Measurements from ENCODE around the gene KRABD2.
"Not testable (repeated sequence)": the region's sequence is repeated elsewhere in the genome, so short reads cannot be mapped to it uniquely, and the experiment has no call there.

KRABD2 gene

DNA sequence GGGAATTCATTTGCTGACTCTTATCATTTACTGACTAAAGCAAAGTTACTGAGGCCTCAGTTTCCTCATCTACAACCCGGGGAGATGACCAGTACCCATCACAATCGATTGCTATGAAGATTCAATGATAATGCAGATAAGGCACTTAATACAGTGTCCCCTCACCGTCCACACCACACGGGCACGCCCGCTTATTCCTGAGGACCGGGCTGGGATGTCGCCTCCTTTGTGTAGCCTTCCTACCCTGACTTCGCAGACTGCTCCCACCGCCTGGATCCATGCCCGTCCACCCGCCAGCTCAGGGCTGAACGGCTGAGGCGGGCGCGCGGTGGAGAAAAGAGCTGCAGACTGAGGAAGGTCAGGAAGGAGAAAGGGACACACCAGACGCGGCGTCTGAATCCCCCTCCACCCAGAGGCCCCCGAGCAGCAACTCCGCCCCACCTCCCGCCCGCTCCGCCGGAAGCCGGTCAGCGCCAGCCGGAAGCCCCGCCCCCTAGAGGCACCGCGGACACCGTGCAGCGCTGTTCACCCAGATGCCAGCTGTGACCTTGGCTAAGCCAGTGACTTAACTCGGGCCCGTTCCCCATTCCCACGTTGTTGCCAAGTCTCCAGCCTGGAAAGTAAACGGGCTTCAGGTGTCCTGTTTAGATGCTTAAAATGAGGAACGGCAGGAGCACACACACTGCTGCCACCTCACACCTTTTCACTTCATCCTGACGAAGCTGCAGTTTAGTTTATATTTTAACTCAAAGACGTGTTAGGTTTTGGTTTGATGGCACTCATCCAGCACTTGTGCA lies at the start of gene KRABD2:
Gene KRABD2 (minus strand): TSS at position 434 of the 797 bp plus-strand sequence.
- DNase-seq (ENCODE audit: low read depth): peak; percentile 40

DNA sequence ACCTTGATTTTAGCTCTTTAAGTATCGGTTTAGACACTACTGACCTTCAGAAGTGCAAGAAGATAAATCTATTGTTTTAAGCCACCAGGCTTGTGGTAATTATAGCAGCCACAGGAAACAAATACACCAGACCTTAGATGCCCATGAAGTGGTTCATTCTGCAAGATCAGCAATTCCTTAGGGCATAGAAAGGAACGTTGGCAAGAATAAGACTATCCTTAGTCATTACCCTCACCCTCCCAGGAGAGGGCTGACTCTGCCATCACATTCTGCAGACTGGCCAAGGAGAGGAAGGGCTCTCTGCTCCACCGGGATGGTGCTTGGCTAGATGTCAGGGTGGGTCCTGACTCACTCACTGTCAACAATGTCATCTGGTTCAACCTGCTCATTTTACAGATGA lies 45.1 kb upstream of the KRABD2 start:
- no peak for DNase-seq (ENCODE audit: low read depth)

DNA sequence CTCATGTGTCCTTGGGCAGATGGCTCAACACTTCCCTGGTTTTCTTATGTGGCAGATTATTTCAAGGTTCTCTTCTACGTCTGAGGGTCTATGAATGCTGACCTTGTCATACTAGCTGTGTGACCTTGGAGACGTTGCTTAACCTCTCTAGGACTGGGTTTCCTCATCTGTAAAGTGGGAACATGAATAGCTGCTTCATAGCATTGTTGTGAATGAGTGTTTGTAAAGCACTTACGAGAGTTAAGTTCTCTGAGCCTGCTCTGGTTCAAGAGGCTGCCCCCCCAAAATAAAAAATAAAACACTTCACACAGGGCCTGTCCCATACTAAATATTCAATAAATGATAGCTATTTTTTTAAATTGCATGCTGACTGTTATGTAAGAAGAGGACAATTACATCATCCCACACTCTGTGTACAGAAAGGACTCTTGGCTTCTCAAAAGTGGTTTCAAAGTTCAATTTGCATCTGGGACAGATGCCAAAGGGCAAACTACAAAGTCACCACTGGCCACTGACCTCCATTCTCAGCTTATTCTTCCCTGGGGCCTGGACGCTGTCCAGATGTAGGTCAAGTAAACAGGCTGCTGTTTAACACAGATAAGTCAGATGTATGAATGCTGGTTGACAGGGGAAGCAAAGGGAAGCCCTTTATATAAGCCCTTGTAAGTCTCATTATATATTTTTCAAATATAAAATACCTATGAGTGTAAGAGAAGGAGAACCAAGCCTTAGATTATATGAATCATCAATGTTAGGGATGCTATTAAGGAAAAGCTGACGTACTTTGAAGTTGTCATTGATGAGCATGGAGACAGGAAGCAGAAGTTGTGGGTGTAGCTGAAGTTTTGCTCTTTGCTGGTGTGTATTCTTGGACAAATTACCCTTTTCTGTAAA lies 43.8 kb upstream of the KRABD2 start:
- DNase-seq (ENCODE audit: low read depth): no peak

DNA sequence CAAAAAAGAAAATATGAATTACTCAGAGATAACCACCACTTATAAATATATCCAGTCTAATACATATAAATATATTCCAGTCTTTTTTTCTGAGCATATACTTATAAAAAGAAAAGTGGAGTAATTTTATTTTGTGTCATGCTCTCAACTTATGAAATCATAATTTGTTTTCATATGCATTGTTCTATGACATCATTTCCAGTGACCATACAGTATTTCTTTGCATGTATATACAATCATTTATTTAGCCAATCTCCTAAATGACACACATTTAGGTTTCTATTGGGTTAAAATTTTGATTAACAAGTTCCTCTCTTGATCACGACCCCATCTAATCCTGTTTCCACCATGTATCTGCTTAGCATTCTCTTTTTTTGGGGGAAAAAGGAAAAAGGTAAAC lies 42.8 kb upstream of the KRABD2 start:
- no peak for DNase-seq (ENCODE audit: low read depth)

DNA sequence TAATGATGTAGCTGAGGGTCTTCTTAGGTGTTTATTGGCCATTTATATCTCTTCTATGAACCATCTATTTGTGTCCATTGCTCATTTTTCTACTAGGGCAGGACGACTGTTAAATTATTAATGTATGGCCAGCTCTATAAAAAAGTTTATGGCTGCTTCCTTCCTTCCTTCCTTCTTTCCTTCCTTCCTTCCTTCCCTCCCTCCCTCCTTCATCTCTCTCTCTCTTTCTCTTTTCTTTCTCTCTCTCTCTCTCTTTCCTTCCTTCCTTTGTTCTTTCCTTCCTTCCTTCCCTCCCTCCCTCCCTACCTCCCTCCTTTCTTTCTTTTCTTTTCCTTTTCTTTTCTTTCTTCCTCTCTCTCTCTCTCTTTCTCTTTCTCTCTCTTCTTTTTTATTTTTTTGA lies 42.0 kb upstream of the KRABD2 start:
- no peak for DNase-seq (ENCODE audit: low read depth)

DNA sequence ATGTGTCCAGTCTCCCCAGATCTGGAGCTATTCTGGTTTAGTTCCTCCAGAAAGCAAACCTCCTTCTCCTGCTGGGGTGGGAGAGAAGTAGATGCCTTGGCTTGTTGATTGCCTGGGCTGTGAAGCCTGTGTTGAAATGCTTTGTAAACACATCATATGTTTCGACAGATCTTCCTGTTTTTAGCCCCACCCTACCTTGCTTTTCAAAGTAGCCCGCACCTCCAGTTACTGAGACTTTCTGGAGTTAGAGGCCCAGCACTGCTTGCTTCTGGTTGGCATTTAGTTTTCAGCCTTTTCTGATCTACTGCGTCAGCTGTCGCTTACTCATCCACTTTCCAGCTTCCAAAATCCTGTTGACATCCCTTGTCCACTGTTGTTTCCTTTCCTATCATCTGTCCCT lies 41.3 kb upstream of the KRABD2 start:
- DNase-seq (ENCODE audit: low read depth): no peak

DNA sequence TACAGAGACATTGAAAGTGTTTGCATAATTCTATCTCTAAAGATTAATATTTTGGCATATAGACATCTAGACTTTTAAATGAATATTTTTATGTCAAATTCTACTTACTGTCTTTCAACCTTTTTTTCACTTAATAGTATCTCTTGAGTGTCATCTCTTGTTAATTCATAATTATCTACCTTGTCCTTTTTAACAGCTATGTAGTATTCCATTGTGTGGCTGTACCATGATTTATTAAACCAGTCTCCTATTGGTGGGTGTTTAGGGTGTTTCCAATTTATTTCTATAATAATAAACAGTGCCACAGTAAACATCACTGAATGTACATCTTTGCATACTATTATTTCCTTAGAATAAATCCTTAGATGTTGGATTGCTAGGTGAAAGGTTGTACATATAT lies 37.4 kb upstream of the KRABD2 start:
- DNase-seq (ENCODE audit: low read depth): no peak

DNA sequence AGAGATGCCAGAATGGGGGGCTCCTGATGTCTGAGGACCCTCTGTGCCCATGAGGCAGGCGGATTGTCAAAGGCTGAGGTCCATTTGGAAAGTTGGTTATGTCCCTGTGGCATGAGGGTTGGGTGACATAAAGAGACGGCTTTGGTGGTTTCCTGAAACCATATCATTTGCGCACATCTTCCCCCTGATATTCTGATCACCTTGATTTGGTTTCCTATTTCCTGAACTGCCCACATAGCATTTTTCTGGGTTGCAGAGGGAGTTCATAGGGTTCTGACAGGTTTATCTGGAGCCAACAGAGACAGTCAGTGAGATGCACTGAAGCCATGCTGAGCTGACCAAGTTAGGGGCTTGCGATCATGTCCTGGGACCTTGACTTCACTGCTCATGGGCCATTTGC lies 36.8 kb upstream of the KRABD2 start:
- no peak for DNase-seq (ENCODE audit: low read depth)

DNA sequence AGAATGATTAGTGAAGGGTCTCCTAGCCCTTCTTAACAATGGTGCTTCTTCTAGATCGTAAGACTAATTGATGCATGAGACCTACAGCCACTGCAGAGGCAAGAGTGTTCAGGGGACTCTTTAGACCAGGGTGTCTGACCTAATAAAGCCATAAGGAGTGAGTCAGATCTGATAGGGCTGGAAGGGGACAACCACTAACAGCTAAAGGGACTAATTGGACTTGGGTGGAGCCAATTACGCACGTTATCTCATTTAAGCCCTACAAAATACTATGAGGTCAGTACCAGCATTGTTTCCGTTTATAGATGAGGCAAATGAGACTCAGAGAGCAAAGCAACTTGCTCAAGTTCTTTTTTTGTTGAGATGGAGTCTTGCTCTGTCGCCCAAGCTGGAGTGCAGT lies 35.6 kb upstream of the KRABD2 start:
- DNase-seq (ENCODE audit: low read depth): no peak

DNA sequence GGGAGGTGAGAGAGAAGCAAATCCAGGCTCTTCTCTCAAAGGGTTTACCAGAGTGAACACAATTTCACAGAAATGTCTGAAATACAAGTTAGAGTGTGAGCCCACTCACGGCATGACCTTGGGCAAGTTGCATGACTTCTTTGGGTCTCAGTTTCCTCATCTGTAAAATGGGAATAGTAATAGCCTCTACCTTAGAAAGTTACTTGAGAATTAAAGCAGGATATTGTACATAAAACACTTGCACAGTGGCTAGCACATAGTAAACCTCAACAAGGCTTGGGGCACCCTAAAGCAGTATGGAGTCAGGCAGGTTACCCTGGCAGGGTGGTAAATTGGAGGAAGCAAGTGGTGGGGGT lies 34.4 kb upstream of the KRABD2 start:
- DNase-seq (ENCODE audit: low read depth): no peak

DNA sequence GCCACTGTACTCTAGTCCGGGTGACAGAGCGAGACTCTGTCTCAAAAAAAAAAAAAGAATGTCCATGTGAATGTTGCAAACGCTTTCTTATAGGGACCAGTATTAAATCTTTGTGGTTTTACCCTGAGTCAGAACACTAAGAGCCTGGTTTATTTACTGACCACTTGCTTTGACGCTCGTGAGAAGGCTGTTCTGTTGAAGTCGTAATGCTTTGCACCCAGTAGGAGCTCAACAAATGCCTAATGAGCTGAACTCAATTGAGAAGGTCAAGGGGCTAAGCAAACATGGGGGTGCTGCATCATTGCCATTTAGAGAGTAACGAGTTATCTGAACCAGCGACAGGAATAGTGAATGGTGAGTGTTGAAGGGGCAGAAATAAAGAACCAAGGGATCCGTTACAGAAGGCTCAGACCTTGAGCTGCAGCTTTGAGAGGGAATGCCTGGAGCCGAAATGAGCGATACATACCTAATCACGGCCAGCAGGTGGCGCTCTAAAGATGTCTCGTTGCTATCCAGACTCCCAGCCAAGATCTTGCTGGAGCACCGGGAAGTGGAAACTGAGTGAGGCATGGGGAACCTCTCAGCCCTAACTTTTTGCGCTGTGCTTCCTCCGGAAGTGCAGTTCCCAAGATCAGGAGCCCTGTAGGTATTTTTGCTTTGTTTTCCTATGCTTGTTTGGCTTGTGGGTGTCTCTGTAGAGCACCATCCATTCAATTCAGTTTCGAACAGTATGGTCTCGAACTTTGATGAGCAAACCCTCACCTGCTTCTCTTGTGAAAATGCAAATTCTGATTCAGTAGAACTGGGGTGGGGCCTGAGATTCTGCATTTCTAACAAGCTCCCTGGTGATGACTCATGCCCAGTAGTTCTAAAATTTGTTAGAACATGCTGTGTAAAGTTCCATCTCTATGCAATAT lies 33.7 kb upstream of the KRABD2 start:
- peak; percentile 32 for DNase-seq (ENCODE audit: low read depth)

DNA sequence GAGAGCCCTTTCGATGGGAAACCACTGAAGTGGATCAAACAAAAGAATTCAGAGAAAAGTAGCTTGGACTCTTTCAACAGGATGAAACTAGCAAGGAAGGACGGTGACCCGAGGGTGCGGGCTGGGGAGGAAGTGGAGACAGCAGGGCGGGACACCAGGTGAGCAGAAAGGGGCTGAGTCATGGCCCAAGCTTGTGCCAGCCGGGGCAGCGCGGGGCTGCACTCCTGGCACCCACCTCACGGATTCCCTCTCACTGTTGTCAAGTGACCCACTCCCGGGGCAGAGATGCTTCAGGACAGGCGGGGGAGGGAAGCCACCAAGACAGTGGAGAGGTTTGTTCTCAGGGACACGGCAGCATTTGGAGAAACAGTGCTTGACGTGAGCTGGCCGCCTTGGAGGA lies 31.9 kb upstream of the KRABD2 start:
- DNase-seq (ENCODE audit: low read depth): no peak

DNA sequence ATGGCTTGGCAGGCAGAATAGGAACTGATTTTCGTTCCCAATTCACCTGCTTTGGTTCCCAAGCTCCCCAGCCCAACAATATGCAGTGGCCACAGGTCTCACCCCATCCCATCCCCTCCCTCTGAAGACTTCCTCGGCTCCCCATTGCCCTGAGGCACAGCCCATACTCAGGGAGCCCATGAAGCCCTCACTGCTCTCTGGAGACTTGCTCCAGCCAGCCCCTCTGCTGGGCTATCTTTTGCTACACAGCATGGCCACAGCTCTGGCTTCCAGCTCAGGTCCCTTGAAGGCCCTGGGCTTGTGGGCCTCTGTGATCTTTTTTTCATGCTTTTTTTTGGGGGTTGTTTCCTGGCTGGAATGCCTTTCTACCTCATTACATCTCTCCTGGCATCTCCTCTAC lies 29.7 kb upstream of the KRABD2 start:
- DNase-seq (ENCODE audit: low read depth): no peak

DNA sequence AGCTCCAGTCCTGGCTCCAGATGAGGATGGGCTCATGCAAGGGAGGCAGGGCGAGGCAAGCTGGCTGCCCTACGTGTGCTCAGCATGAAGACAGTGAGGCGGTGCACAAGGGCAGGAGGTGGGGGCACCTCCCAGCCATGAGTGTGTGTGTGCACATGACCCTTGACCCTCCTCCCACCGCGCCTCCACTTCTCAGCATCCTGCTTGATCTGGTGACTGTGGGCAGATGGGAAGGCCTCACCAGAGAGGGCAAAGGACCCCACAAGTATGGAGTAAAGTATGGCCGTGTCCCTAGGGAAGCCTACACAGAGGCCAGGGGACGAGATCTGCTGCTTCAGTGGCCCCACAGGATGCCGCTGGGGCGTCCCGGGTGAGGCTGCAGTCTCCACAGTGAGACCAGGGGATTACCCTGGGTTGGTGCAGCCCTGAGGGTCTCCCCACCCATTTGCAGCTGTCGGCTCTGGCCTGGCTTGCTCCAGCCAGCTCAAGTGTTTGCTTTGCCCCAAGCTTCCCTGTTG lies 29.1 kb upstream of the KRABD2 start:
- no peak for DNase-seq (ENCODE audit: low read depth)

DNA sequence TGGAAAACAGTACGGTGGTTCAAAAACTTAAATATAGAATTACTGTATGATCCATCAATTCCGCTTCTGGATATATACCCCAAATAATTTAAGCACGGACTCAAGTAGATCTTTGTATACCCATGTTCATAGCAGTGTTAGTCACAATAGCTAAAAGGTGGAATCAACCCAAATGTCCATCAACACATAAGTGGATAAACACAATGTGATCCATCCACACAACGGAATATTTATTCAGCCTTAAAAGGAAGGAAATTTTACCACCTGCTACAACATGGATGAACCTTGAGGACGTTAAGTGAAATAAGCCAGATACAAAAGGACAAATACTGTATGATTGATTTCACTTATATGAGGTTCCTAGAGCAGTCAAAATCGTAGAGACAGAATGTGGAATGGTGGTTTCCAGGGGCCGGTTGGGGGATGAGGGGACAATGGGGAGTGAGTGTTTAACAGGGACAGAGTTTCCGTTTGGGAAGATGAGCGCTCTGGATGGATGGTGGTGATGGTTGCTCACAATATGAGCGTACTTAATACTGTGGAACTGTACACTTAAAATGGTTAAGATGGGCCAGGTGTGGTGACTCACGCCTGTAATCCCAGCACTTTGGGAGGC lies 26.5 kb upstream of the KRABD2 start:
- DNase-seq (ENCODE audit: low read depth): no peak

DNA sequence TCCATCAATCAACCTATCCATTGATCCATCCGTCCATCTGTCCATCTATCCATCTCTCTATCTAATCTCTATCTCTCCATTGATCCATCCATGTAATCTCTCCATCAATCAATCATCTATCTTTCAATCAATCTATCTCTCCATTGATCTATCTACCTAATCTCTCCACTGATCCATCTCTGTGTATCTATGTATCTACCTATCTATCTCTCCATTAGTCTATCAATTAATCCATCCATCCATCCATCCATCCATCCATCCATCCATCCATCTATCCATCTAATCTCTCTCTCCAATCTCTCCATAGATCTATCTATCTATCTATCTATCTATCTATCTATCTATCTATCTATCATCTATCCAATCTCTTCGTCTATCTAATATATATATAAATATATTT lies 24.6 kb upstream of the KRABD2 start:
- DNase-seq (ENCODE audit: low read depth): no peak

DNA sequence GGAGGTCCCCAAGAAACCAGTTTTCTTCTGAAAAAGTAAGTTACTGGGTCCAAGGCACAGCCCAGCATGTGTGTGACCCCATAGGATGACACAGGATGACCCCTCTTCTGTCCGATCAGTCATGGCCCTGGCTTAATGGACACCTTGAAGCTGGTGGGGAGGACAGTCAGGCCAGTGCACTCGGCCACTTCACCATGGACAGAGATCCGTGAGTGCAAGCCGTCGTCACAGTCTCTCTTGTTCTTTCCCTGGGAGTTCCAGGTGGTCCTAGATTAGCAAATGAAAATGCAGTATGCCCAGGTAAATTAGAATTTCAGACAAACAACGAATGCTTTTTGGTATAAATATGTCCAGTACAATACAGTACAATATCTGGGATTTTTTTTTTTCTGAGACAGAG lies 22.5 kb upstream of the KRABD2 start:
- DNase-seq (ENCODE audit: low read depth): no peak

DNA sequence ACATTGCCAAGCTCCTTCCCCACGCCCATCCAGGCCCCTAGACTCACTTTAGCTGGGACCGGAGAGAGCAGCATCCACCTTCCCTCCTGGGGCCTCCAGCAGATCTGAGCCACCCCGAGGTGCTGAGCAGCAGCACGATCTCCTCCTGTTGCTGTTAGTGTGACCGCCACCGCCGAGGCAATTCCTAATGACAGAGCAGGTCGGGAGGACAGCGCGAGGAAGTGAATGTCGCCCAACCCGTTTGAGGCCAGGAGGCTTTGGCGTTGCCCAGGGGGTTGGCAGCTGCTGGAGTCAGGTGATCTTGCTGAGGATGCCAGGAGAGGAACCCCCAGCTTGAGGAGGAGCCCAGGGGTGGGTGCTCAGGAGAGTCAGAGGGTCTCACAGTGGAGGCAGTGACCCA lies 21.1 kb upstream of the KRABD2 start, which contains the start of gene RNF222:
Gene RNF222 (minus strand): TSS at position 192 of the 400 bp plus-strand sequence. CDS start 4,366 bp downstream, outside the sequence.
- no peak for DNase-seq (ENCODE audit: low read depth)

DNA sequence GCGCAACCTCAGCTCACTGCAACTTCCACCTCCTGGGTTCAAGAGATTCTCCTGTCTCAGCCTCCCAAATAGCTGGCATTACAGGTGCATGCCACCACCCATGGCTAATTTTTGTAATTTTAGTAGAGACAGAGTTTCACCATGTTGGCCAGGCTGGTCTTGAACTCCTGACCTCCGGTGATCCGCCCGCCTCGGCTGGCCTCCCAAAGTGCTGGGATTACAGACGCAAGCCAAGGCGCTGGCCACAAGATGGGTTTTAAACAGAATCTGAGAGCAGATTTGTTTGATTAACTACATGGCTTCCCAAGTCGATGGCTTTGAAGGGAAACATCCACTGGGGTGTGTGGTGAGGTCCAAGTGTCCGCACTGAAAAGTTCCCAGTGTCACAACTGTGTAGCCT lies 18.0 kb upstream of the KRABD2 start:
- DNase-seq (ENCODE audit: low read depth): not testable (repeated sequence)

DNA sequence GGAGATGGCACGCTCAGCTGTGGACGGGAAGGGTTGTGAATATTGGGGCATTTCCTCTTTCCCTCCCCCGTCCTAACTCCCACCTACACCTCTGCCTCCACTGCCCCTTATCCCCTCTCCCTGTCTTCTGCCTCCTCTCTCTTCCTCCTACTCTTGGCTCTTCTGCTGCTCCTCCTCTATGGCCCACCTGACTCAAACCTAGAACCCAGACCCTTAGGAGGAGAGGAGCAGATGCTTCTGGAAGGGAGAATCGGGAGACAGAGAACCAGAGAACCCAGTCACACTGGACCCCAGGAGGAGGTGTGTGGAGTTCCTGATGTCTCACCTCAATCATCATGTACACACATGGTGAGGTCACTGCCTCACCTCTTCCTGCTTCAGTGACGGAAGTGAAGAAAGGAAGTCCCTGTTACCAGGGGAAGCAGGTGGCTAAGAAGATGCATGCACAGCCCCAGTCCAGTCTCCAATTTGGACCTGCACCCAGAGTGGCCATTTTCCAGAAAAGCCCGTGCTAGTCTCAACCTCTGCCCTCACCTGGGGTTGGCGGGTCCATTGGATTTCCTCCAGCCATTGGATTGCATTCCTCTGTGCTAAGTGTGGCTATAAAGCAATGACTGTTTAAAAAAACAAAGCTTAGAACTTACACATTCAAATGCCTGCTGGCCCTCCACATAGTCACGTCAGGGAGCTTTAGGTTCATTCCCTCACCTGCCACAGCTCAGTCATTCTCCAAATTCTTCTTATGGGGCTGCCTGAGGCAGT lies 17.1 kb upstream of the KRABD2 start:
- DNase-seq (ENCODE audit: low read depth): no peak
